Bronchial epithelial cell (primary cell): ENCODE results near the gene CD163L1. TPM values are rescaled to one million over a fixed set of nuclear protein-coding genes. Genes with fewer than 3 reads are reported as not detected.

Experiments used
- DNase-seq: peaks from one replicate; pipeline ENCODE4 v3.0.0-alpha.2; 2010; ENCODE audit warnings: low read depth
- FAIRE-seq: peaks from 2 replicates; lab custom pipeline; 2011; peaks lifted over from hg19 to GRCh38; lab: Jason Lieb, UNC
- H3K27me3 ChIP-seq: 2 replicates; pipeline ENCODE4 v1.5.1; 2011; ENCODE audit warnings: low read length; ENCODE audit not compliant: control insufficient read depth, insufficient read depth
- H3K36me3 ChIP-seq: 2 replicates; pipeline ENCODE4 v1.5.1; 2011; ENCODE audit warnings: low read length; ENCODE audit not compliant: control insufficient read depth, insufficient read depth
- H3K4me3 ChIP-seq: 2 replicates; pipeline ENCODE4 v1.5.1; 2011; ENCODE audit warnings: mild to moderate bottlenecking, low read depth, low read length, control low read depth
- CTCF ChIP-seq: IDR thresholded peaks from 2 replicates; pipeline ENCODE4 v1.5.1; 2011; ENCODE audit warnings: mild to moderate bottlenecking, moderate library complexity, low read length, control low read depth, inconsistent platforms; ENCODE audit not compliant: insufficient read depth, severe bottlenecking
- total RNA-seq: library from RNA; depleted of rRNA; stranded (reverse); fragments of >200 nt; gene quantifications from 2 replicates; pipeline ENCODE4 v1.2.1, GENCODE V29; 2014

The CD163L1 gene
- total RNA-seq, 1 donor from 2014 or later, result not detected

GRCh38 chr12:7434670-7435069 lies 9.3 kb downstream of the CD163L1 start:
- Histone ChIP-seq H3K36me3 (no peaks in the 10 kb centered on the region), H3K4me3 (no peak overlapping the region), H3K27me3 (no peaks in the 10 kb centered on the region)
- FAIRE-seq (no peak), DNase-seq (no peak)
- no peak for TF ChIP-seq CTCF

- TF ChIP-seq CTCF, result no peak
- peak; percentile 70 for FAIRE-seq
- H3K36me3 ChIP-seq, result no peaks in the 10 kb centered on the region
- H3K27me3 ChIP-seq, result no peaks in the 10 kb centered on the region
- peak; percentile 86 for DNase-seq
- no peak overlapping the region for H3K4me3 ChIP-seq
Observed at GRCh38 chr12:7433276-7433822, 10.6 kb downstream of the CD163L1 start.

- Histone ChIP-seq H3K36me3 (no peaks in the 10 kb centered on the region), H3K4me3 (no peak overlapping the region), H3K27me3 (no peaks in the 10 kb centered on the region)
- peak; percentile 12 for DNase-seq
- no peak for FAIRE-seq
- TF ChIP-seq CTCF, result no peak
Observed at GRCh38 chr12:7431993-7432685, 11.8 kb downstream of the CD163L1 start.

- no peak for FAIRE-seq
- TF ChIP-seq CTCF, result no peak
- no peak overlapping the region for H3K4me3 ChIP-seq
- H3K36me3 ChIP-seq, result no peaks in the 10 kb centered on the region
- DNase-seq, result no peak
- no peaks in the 10 kb centered on the region for H3K27me3 ChIP-seq
Observed at GRCh38 chr12:7411343-7411742, 32.6 kb downstream of the CD163L1 start.

- TF ChIP-seq CTCF, result no peak
- Histone ChIP-seq H3K27me3 (no peaks in the 10 kb centered on the region), H3K4me3 (no peak overlapping the region), H3K36me3 (no peaks in the 10 kb centered on the region)
- DNase-seq (no peak), FAIRE-seq (no peak)
Observed at GRCh38 chr12:7404275-7404674, 39.7 kb downstream of the CD163L1 start.
